GM13977 (cell line): ENCODE measurements around the gene FBXL5.

ENCODE experiments used
- DNase-seq: peaks from one replicate; pipeline ENCODE4 v3.0.0; 2012; ENCODE audit warnings: low spot score
- CTCF ChIP-seq: IDR thresholded peaks from 2 replicates; pipeline ENCODE4 v1.5.1; 2012; ENCODE audit warnings: mild to moderate bottlenecking, control low read depth; ENCODE audit not compliant: insufficient read depth; ENCODE audit errors: extremely low read depth, missing control alignments
- in situ Hi-C: fragments of 300-500 bp; cut with MboI; formaldehyde crosslinking; loops from one replicate; pipeline ENCODE4 v1.12.0; 2022; ENCODE audit warnings: low sequenced_read_pairs, low pct_unique_long_range_greater_than_20kb, mixed read lengths, inconsistent platforms; ENCODE audit not compliant: unreplicated experiment

FBXL5 gene

GRCh38 chr4:15655223-15656037 is at the start of gene FBXL5:
FBXL5 (minus strand) TSS chr4:15655357; CDS start chr4:15655287, 70 bp downstream.
- DNase-seq, result peak; percentile 97
- in situ Hi-C loops, result loop anchor here (25.0 kb wide), 1 partner anchor 643 kb away; the partner anchor contains the start of gene CPEB2
- TF ChIP-seq CTCF, result no peak

- no peak for DNase-seq
- TF ChIP-seq CTCF, result no peak
Measured at GRCh38 chr4:15704129-15704528, 49.0 kb upstream of the FBXL5 start.

GRCh38 chr4:15703439-15703838 is 48.3 kb upstream of the FBXL5 start:
- in situ Hi-C loops, result no loop called here
- no peak for TF ChIP-seq CTCF
- no peak for DNase-seq

More at GRCh38 chr4:15704129-15704528, 49.0 kb upstream of the FBXL5 start:
- in situ Hi-C loops, result no loop called here

GRCh38 chr4:15702941-15703403 is 47.8 kb upstream of the FBXL5 start, which contains the start of gene BST1:
BST1 (plus strand) TSS chr4:15703065; CDS start chr4:15703145, 80 bp downstream.
- in situ Hi-C loops, result no loop called here
- TF ChIP-seq CTCF, result no peak
- DNase-seq, result peak; percentile 59

GRCh38 chr4:15696866-15697265 is 41.7 kb upstream of the FBXL5 start:
- DNase-seq, result no peak
- TF ChIP-seq CTCF, result no peak
- in situ Hi-C loops, result no loop called here

- no peak for DNase-seq
- TF ChIP-seq CTCF, result no peak
- in situ Hi-C loops, result no loop called here
Measured at GRCh38 chr4:15695729-15696128, 40.6 kb upstream of the FBXL5 start.
